ENCODE measurements around the gene MYO10.

Gene MYO10

GRCh38 chr5:16937503-16938161 lies 1.5 kb upstream of the MYO10 start:
- TF ChIP-seq USF1 (IDR thresholded peaks at IDR 0.05) (no peak), CEBPB (IDR thresholded peaks at IDR 0.05) (no peak), TCF12 (IDR thresholded peaks at IDR 0.05; ENCODE audit: low read depth) (no peak), EP300 (IDR thresholded peaks at IDR 0.05; ENCODE audit: borderline replicate concordance) (no peak), YY1 (IDR thresholded peaks at IDR 0.05; ENCODE audit: low read depth) (no peak), EGR1 (IDR thresholded peaks at IDR 0.05) (no peak), NFIC (IDR thresholded peaks at IDR 0.05) (no peak), ZBTB7A (IDR thresholded peaks at IDR 0.05; ENCODE audit: low read depth) (no peak), RAD21 (IDR thresholded peaks at IDR 0.05; ENCODE audit: low read depth) (no peak), FOXM1 (IDR thresholded peaks at IDR 0.05; ENCODE audit: borderline replicate concordance, low read depth) (no peak), TEAD4 (IDR thresholded peaks at IDR 0.05) (no peak)
- TF ChIP-seq, protein P1, sequence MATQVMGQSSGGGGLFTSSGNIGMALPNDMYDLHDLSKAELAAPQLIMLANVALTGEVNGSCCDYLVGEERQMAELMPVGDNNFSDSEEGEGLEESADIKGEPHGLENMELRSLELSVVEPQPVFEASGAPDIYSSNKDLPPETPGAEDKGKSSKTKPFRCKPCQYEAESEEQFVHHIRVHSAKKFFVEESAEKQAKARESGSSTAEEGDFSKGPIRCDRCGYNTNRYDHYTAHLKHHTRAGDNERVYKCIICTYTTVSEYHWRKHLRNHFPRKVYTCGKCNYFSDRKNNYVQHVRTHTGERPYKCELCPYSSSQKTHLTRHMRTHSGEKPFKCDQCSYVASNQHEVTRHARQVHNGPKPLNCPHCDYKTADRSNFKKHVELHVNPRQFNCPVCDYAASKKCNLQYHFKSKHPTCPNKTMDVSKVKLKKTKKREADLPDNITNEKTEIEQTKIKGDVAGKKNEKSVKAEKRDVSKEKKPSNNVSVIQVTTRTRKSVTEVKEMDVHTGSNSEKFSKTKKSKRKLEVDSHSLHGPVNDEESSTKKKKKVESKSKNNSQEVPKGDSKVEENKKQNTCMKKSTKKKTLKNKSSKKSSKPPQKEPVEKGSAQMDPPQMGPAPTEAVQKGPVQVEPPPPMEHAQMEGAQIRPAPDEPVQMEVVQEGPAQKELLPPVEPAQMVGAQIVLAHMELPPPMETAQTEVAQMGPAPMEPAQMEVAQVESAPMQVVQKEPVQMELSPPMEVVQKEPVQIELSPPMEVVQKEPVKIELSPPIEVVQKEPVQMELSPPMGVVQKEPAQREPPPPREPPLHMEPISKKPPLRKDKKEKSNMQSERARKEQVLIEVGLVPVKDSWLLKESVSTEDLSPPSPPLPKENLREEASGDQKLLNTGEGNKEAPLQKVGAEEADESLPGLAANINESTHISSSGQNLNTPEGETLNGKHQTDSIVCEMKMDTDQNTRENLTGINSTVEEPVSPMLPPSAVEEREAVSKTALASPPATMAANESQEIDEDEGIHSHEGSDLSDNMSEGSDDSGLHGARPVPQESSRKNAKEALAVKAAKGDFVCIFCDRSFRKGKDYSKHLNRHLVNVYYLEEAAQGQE (IDR thresholded peaks at IDR 0.05; ENCODE audit: low read depth): no peak
- TF ChIP-seq, protein P2, sequence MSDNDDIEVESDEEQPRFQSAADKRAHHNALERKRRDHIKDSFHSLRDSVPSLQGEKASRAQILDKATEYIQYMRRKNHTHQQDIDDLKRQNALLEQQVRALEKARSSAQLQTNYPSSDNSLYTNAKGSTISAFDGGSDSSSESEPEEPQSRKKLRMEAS (IDR thresholded peaks at IDR 0.05): no peak

DNA sequence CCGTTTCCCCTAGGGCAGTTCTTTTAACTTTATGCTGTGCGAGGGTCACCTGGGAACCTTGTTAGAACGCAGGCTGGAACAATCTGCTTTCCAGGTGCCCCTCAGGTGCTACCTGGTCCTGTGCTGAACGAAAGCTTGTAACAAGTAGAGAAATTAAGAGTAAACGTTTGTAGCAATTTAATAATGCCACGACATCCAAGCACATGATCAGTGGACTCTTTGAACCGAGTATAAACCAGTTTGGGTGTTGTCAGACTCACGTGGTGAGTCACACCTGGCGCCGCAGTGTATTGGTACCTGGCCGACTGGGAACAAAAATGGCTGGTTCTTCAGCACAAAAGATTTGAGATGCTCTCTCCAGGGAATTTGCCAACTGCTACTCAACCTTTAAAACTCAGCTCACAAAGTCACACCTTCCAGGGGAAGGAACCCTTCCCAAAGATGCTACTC lies 926 bp upstream of the MYO10 start:
- TF ChIP-seq EGR1 (IDR thresholded peaks at IDR 0.05) (no peak), TAF1 (IDR thresholded peaks at IDR 0.05; ENCODE audit: low read depth) (no peak), CEBPB (IDR thresholded peaks at IDR 0.05) (no peak), CREB1 (IDR thresholded peaks at IDR 0.05; ENCODE audit: low read depth) (no peak), YY1 (IDR thresholded peaks at IDR 0.05; ENCODE audit: low read depth) (no peak), RAD21 (IDR thresholded peaks at IDR 0.05; ENCODE audit: low read depth) (no peak), USF1 (IDR thresholded peaks at IDR 0.05) (peak; percentile 71), FOXM1 (IDR thresholded peaks at IDR 0.05; ENCODE audit: borderline replicate concordance, low read depth) (no peak), ZBTB7A (IDR thresholded peaks at IDR 0.05; ENCODE audit: low read depth) (0 out of 2 replicates have a peak, but pooled peaks have one; percentile 6), TEAD4 (IDR thresholded peaks at IDR 0.05) (no peak), NFIC (IDR thresholded peaks at IDR 0.05) (no peak), TCF12 (IDR thresholded peaks at IDR 0.05; ENCODE audit: low read depth) (0 out of 2 replicates have a peak, but pooled peaks have one; percentile 12), EP300 (IDR thresholded peaks at IDR 0.05; ENCODE audit: borderline replicate concordance) (no peak)
- TF ChIP-seq, protein P1 (IDR thresholded peaks at IDR 0.05; ENCODE audit: low read depth): no peak
- TF ChIP-seq, protein P2 (IDR thresholded peaks at IDR 0.05): peak; percentile 83

- peak; percentile 32; the same call in 1 of the 2 replicates for TF ChIP-seq TCF12 (IDR thresholded peaks at IDR 0.05; ENCODE audit: low read depth)
- TF ChIP-seq, protein P1 (IDR thresholded peaks at IDR 0.05; ENCODE audit: low read depth): no peak
- no peak for TF ChIP-seq TAF1 (IDR thresholded peaks at IDR 0.05; ENCODE audit: low read depth)
- TF ChIP-seq TEAD4 (IDR thresholded peaks at IDR 0.05): no peak
- TF ChIP-seq FOXM1 (IDR thresholded peaks at IDR 0.05; ENCODE audit: borderline replicate concordance, low read depth): no peak
- TF ChIP-seq EGR1 (IDR thresholded peaks at IDR 0.05): peak; percentile 95
- no peak for TF ChIP-seq EP300 (IDR thresholded peaks at IDR 0.05; ENCODE audit: borderline replicate concordance)
- TF ChIP-seq USF1 (IDR thresholded peaks at IDR 0.05): no peak
- no peak for TF ChIP-seq RAD21 (IDR thresholded peaks at IDR 0.05; ENCODE audit: low read depth)
- TF ChIP-seq ZBTB7A (IDR thresholded peaks at IDR 0.05; ENCODE audit: low read depth): no peak
- TF ChIP-seq, protein P2 (IDR thresholded peaks at IDR 0.05): peak; percentile 21; the same call in 1 of the 2 replicates
- TF ChIP-seq YY1 (IDR thresholded peaks at IDR 0.05; ENCODE audit: low read depth): no peak; the same call in 1 of the 2 replicates
- no peak for TF ChIP-seq NFIC (IDR thresholded peaks at IDR 0.05)
- TF ChIP-seq CEBPB (IDR thresholded peaks at IDR 0.05): no peak
- no peak for TF ChIP-seq CREB1 (IDR thresholded peaks at IDR 0.05; ENCODE audit: low read depth)
These were observed 598 bp downstream of the MYO10 start for GRCh38 chr5:16935231-16936149.
